HG02623 (cell line): Measurements from ENCODE around the gene GLTP.
"Not testable (repeated sequence)": the region's sequence is repeated elsewhere in the genome, so short reads cannot be mapped to it uniquely, and the experiment has no call there.

Experiments
- ATAC-seq: cut with Tn5 transposase; IDR thresholded peaks from one replicate; pipeline ENCODE4 v1.9.1; 2021; ENCODE audit warnings: moderate library complexity; ENCODE audit not compliant: unreplicated experiment

Gene GLTP, protein sequence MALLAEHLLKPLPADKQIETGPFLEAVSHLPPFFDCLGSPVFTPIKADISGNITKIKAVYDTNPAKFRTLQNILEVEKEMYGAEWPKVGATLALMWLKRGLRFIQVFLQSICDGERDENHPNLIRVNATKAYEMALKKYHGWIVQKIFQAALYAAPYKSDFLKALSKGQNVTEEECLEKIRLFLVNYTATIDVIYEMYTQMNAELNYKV

DNA sequence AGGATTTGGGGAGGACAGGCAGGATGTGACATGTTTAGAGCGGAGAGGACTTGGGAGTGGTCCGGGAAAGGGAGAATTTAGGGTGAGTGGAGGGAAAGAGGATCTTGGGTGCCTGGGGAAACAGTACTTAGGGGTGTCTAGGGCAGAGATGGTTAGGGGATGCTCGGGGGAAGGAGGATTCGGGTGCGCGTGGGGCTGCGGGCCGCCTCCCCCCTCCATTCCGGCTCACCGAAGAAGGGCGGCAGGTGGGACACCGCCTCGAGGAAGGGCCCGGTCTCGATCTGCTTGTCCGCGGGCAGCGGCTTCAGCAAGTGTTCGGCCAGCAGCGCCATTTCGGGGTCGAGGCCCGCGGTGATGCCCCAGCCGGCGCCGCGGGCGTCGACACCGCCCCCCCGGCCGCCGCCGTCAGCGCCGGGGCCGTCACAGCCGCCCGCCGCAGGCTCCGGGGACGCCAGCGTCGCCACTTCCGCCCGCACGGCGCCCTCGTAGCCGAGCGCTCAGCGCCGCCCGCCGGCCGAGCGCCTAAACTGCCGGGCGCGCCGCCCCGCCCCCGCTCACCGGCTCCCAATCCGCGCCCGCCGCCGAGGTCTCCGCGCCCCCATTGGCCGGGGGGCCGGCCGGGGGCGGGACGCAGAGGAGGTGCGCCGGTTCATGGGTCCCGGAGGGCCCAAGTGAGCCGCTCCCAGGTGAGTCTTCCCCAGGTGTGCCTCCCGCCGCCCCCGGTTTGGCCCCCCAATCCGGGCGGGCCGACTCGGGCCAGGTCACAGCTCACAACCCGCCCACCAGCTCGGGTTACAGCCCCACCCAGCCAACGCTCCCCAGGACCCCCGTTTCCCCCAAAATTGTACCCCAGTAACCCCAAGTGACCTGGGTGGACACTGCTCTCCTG is at the start of gene GLTP:
TSS of gene GLTP (minus strand) at position 499 of the 889 bp plus-strand sequence. CDS start at position 332, 167 bp downstream.
- peak; percentile 85 for ATAC-seq

DNA sequence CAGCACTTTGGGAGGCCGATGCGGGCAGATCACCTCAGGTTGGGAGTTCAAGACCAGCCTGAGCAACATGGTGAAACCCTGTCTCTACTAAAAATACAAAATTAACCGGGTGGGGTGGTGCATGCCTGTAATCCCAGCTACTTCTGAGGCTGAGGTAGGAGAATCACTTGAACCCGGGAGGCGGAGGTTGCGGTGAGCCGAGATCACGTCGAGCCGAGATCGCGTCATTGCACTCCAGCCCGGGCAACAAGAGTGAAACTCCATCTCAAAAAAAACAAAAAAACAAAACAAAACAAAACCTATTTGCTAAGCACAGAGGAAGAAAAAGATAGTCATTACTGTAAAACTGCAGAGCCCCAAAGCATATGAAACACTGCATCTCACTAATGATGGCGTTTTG is 49.0 kb upstream of the GLTP start:
- ATAC-seq, result not testable (repeated sequence)

DNA sequence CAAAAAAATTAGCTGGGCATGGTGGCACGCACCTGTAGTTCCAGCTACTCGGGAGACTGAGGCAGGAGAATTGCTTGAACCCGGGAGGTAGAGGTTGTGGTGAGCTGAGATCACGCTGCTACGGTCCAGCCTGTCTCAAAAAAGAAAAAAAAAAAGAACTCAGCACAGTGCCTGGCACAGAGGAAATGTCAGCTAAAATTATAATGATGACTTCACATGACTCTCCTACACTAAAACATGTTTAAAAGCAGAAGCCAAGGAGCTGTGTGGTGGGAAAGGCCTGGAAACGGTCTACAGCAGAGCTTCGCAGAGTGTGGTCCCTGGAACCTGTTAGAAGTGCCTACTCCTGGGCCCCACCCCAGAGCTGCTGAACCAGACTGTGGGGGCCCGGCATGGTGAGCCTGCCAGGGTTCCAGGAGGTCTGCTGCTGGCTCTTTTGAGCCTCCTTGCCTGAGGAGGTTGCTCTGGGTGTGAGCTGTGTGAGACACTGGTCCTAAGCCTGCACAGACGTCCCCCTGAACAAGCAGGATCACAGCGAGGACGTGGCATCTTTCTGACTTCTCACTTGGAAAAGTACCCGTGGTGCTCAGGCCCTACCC is 47.8 kb upstream of the GLTP start:
- ATAC-seq, result no peak

DNA sequence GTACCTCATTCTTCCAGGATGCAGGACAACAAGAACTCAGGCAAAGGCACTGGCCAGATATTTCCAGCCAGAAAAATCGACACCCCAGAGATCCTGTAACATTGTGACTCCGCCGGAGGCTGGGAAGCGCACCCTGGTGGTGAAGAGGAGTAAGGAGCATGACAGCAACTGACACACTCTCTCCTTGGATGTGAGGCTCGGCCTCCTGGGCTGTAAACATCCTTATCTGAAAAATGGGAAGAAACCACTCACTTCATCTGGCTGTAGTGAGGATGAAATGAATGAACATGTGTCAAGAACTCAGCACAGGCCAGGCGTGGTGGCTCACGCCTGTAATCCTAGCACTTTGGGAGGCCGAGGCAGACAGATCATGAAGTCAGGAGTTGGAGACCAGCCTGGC is 47.3 kb upstream of the GLTP start:
- no peak for ATAC-seq

DNA sequence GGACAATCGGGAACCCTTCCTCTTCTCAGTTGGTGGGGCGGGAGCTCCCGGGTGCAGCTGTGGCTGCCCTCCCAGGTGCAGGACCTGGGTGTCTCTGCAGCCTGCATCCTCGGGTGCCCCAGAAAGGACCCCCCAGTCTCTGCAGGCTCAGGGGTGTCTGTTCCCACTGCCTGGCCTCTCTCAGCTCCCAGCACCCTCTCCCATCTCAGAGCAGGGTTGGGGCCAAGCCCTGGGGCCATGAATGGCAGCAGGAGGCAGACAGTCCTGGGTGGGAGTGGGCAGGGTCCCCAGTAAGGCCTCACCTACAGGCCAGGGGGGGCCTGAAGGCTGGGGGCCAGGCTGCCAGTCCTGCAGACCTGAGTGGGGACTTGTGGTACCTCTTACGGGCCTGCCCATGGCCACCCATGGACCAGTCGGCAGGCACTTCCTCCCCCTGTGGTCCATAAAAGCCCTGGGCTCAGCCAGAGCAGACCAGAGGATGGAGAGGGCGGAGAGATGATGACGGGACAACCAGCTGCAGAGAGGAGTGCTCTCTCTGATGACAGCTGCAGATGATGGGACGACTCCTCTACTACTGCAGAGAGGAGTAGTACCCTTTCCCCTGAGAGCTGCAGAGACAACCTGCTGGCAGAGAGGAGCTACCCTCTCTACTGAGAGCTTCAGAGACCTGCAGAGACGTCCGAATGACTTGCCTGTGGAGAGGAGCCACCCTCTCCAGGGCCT is 46.3 kb upstream of the GLTP start:
- no peak for ATAC-seq

DNA sequence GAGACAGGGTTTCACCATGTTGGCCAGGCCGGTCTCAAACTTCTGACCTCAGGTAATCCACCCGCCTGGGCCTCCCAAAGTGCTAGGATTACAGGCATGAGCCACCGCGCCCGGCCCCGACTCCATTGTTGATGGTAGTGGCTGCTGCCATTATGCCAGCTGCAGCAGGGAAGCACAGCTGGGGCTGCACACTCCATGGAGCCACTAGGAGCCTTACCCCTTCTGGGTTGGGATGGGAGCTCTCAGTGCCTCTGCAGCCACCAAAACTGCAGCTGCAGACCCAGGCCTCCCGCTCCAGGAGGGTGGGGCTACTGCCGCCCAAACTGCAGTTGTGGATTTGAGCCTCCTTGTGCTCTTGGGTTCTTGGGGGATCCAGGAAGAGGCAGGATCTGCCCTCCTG is 45.7 kb upstream of the GLTP start:
- ATAC-seq, result no peak

DNA sequence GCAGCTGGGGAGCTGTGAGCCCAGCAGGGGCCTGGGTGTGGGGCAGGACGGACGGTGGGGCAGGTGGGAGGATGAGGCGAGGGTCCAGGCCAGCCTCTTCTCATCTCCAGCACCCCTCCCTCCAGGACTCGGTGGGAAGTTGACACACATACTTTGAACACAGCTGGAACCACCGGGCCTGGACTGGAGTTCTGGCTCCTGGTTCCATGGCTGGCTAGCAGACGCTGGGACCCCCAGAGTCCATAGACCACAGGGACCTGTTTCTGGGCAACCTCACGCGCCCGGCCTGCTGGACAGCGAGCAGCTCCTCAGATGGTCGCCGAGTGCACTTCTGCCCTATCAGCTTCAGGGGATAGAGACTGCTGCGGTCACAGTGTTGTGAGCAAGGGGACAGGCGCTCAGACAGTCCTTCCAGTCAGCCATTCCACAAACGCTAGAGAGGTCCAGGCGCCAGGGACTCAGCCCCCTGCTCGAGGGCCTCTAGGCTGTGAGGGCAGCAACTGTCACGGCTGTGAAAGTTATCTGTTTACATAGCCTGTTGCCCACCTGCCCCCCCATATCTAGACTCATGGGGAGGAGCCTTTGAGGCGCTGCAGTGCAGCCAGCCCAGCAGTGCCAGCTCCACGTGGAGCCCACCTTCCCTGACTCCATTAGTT is 45.0 kb upstream of the GLTP start:
- no peak for ATAC-seq

DNA sequence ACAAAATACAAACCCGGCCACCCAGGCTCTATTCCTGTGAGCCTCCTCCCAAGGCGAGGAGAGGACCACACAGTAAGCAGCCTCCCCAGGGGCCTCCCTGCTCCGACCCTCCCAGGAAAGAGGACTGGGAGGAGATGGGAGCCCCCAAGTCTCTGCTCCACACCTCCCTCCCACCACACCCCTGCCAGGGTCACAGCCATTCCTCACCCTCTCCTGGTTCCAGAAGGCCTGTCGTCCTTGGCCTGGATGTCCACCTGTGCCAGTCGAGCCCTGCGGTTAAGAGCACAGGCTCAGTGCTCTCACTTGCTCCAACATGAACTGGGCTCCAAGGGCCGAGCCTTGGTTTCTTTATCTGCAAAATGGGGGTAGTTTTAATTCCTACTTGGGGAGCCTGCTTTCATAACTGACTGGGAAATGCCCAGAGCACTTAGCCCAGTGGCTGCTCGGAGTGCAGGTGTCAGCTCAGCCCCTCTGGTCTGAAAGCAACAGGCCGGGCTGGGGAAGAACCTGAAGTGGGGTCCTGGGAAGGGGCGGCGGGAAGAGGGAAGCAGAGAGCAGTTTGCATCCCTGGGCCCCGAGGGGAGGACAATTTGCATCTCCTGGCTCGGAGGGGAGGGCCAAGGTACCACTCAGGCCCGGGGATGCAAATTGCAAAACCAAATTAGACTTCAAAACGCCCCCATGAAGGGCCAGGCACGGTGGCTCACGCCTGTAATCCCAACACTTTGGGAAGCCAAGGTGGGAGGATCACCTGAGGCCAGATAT is 43.3 kb upstream of the GLTP start:
- ATAC-seq, result no peak

DNA sequence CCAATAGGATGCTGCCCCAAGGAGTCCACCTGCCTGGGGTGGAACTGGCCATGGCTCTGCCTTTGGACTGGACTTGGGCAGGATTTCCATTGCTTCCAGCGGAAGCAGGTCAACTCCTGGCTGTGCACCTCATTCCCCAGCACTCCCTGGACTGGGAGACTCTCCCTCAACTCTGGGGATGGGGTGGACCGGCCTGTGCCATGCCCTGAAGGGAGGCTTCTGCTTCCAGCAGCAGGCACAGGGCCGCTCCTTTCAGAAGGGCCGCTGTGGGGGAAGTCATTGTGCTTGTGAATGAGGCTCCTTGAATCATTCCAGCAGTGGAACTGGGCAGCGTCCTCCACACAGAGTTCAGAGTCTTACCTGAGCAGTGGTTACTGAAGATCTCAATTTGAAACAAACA is 42.7 kb upstream of the GLTP start:
- no peak for ATAC-seq

DNA sequence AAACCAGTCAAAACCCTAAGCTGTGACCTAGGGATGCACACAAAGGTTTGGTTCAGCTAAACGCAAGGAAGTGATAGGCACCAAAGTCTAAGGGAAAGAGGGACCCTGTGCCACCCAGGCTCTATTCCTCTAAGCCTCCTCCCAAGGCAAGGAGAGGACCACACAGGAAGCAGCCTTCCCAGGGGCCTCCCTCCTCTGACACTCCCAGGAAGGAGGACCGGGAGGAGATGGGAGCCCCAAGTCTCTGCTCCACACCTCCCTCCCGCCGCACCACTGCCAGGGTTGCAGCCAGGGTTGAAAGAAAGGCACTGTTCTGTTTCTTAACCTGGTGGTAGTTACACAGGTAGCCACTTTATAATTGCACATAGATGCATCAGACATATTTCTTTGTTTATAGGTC is 41.6 kb upstream of the GLTP start:
- ATAC-seq, result no peak

DNA sequence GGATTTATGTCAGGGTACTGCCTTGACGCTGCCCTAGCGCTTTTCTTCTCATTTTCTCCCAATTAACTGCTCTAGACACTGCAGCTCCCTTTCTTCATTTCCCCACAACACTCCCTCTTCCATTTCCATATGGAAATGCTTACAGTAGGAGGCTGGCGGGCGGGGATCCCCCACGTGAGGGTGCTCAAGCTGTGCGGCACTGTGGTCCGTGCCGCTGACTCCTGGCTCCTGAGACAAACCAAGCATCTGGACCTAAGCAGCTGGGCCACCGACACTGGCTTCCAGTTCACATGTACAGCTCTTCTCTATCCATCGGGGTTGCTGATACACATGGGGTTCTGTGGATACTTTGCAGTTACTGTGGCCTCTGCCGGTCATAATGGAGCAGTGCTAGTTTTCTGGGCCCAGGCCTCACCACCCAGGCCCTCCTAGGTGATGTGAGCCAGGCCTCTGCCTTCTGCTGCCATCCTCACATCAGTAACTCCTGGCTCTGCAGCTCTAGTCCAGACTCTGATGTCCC is 40.0 kb upstream of the GLTP start:
- no peak for ATAC-seq

DNA sequence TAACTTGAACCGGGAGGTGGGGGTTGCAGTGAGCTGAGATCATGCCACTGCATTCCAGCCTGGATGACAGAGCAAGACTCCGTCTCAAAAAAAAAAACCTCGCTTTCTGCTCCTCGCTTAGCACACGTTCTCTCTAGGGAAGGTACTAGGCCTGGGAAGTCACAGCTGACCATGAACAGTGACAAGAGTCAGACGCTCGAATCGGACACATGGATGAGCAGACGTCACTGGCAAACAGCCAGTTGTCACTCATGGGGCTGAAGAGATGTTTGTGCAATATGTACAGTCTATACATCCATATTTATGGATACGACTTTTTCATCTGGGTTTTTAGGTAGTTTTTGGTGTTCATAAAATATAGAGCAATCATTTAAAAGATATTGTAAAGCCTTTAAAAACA is 39.1 kb upstream of the GLTP start:
- ATAC-seq, result no peak

DNA sequence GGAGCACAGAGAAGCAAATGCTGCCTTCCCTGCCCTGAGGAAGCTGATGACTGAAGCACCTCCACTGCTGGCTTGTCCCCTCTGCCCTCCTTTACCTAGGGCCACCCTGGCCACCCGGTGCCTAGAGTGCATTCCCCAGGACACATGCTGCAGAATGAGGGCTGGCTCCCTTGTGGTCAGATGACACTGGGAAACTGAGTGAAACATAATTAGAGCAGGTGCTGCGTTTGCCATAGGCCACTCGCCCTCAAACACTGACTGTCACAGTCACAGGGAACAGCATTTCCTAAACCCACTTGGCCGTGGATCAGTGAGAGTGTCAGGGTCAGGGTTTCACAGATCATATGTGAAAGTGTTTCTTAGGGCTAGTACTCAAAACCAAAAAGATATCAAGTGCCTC is 35.7 kb upstream of the GLTP start:
- ATAC-seq, result no peak

DNA sequence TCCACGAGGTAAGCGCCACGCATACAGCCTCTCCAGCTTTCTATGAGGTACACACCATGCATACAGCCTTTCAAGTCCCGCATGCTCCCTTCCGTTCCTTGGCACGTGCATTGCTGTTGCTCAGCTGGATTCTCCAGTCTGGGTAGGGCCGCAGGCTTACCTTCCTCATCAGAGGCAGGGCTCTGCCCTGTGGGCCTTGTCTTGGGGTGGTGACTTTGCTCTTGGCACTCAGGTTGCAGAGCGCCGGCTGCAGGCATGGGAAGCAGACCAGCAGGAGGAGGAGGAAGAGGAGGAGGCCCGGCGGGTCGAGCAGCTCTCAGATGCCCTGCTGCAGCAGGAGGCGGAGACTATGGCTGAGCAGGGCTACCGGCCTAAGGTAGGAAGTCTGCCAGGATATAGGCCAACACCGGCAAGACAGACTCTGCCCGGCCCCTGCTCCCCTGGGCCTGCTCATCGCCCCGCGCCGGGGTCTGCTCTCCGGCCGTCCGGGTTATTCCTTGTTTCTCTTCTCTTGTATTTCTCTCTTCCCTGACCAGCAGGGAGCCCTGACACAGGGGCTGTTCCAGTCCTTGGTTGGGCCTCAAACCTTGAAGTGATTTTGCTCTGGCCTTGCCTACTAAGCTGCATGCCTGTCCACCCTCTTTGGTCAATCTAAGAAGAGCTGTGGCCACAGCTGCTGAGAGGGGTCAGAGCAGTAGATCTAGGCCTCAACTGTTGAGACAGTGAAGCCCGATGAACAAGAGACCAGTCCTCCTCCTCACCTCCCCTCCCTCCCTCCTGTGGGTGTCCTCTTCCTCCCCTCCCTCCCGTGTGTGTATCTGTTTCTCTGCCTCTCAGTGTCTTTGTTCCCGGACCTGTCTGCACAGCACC is 35.1 kb upstream of the GLTP start:
- ATAC-seq, result no peak

DNA sequence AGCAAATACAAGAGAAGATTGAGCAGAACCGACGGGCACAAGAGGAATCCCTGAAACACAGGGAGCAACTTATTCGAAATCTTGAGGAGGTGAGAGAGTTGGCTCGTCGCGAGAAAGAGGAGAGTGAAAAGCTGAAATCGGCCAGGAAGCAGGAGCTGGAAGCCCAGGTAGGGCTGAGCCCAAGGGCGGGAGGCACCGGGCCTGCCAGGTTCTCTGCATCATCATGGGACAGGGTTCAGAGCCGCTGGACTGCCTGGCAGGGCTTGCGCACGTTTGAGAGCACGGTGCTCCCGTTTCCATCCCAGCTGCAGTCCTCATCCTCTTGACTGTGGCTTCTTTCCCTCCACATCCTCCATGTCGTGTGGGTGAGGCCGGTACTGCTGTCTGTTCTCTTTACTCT is 34.1 kb upstream of the GLTP start:
- no peak for ATAC-seq

DNA sequence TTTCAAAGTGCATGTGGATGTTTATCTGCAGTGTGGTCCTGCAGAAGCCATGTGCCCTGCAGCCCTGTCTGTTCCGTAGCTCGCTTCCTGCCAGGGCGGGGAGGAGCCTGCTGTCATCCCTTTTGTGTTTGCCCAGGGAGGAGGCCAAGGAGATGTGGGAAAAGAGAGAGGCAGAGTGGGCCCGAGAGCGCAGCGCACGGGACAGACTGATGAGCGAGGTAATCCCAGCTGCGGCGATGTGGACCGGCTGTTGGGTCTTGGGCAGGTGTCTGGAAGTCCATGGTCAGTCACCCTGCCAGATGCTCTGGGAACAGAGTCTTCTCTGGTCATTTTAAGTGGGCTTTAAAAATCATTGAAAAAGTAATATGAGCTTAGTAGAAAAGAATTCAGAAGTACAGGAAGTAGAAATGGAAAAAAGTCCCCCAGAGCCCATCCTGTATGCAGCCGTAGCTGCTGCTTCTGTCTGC is 32.5 kb upstream of the GLTP start:
- no peak for ATAC-seq

DNA sequence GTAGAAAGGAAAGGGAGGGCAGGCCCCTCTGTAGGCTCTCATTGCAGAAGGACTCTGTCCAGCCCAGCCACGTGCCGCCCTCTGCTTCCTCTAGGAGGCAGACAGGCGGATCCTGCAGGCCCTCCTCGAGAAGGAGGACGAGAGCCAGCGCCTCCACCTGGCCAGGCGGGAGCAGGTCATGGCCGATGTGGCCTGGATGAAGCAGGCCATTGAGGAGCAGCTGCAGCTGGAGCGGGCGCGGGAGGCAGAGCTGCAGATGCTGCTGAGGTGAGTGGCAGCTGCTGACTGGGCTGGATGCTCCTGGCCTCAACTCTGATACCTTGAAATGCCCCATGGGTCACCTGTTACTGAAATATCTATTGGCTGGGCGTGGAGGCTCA is 30.6 kb upstream of the GLTP start:
- no peak for ATAC-seq

DNA sequence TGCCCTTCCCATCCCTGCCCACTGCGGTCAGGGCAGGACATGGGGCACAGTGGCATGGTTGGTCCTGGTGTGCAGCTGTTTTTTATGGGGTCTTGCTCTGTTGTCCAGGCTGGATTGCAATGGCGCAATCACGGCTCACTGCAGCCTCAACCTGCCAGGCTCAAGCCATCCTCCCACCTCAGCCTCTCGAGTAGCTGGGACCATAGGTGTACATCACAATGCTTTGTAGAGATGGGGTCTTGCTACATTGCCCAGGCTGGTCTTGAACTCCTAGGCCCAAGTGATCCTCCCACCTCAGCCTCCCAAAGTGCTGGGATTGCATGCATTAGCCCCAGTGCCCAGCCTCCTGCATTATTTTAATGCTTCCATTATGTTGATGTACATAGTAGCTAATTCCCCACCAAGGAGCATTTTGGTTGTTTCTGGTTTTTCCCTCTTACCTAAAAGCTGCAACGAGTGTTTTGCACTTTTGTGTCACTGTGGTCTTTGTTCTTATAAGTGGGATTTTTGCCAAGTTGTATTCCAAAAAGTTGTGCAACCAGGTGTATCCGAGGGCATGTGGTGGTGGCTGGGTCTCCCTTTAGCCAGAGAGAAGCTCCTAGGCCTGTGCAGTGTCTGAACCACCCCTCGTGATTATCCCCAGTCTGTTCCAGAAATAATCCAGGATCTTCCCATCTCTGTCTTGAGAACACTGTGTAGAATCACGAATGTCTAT is 30.1 kb upstream of the GLTP start:
- no peak for ATAC-seq
